Osteocyte (in vitro differentiated cells): ENCODE results near the gene ZDHHC14. TPM values are rescaled to one million over a fixed set of nuclear protein-coding genes. Genes with fewer than 3 reads are reported as not detected.

Source experiments
- DNase-seq: peaks from one replicate; pipeline ENCODE4 v3.0.0; 2021; ENCODE audit warnings: mixed read lengths; ENCODE audit not compliant: unreplicated experiment; ENCODE audit errors: extremely low spot score
- H3K27ac Mint-ChIP-seq: one replicate; pipeline ENCODE4 v1.8.0; 2021; ENCODE audit warnings: mild to moderate bottlenecking, mixed read lengths; ENCODE audit not compliant: unreplicated experiment
- H3K27me3 Mint-ChIP-seq: one replicate; pipeline ENCODE4 v1.8.0; 2021; ENCODE audit warnings: mixed read lengths; ENCODE audit not compliant: unreplicated experiment
- H3K36me3 Mint-ChIP-seq: one replicate; pipeline ENCODE4 v1.8.0; 2021; ENCODE audit warnings: mixed read lengths; ENCODE audit not compliant: unreplicated experiment
- H3K4me1 Mint-ChIP-seq: one replicate; pipeline ENCODE4 v1.8.0; 2021; ENCODE audit warnings: mixed read lengths; ENCODE audit not compliant: unreplicated experiment
- H3K4me3 Mint-ChIP-seq: one replicate; pipeline ENCODE4 v1.8.0; 2021; ENCODE audit warnings: mild to moderate bottlenecking, moderate library complexity, mixed read lengths; ENCODE audit not compliant: unreplicated experiment
- H3K9me3 Mint-ChIP-seq: one replicate; pipeline ENCODE4 v1.8.0; 2021; ENCODE audit warnings: mixed read lengths; ENCODE audit not compliant: unreplicated experiment
- CTCF ChIP-seq: fragments of 200-600 bp; sonication (generic); IDR thresholded peaks from 2 replicates; pipeline ENCODE4 v1.5.0; 2021; ENCODE audit warnings: antibody characterized with exemption, mild to moderate bottlenecking, moderate library complexity
- total RNA-seq: library from RNA; stranded (reverse); gene quantifications from 2 replicates; pipeline ENCODE4 v1.2.1, GENCODE V29; 2021

Gene ZDHHC14
- total RNA-seq, 1 donor from 2014 or later = 9.1 TPM

GRCh38 chr6:157592541-157592940 is 211.6 kb downstream of the ZDHHC14 start:
- DNase-seq = no peak
- Mint-ChIP-seq H3K27me3 (no peaks in the 10 kb centered on the region), H3K9me3 (peaks cover 6% of the 10 kb centered on the region), H3K36me3 (no peaks in the 10 kb centered on the region), H3K27ac (no peak overlapping the region), H3K4me1 (peaks cover 1% of the 10 kb centered on the region), H3K4me3 (no peak overlapping the region)
- TF ChIP-seq CTCF = no peak

- no peak for TF ChIP-seq CTCF
- no peak for DNase-seq
- H3K27ac Mint-ChIP-seq = no peak overlapping the region
- H3K4me1 Mint-ChIP-seq = peaks cover 5% of the 10 kb centered on the region
- H3K9me3 Mint-ChIP-seq = peaks cover 6% of the 10 kb centered on the region
- H3K36me3 Mint-ChIP-seq = no peaks in the 10 kb centered on the region
- H3K4me3 Mint-ChIP-seq = no peak overlapping the region
- no peaks in the 10 kb centered on the region for H3K27me3 Mint-ChIP-seq
Observed at GRCh38 chr6:157592980-157593379, 212.0 kb downstream of the ZDHHC14 start.

GRCh38 chr6:157593596-157593995 is 212.6 kb downstream of the ZDHHC14 start:
- peaks cover 6% of the 10 kb centered on the region for H3K9me3 Mint-ChIP-seq
- no peaks in the 10 kb centered on the region for H3K36me3 Mint-ChIP-seq
- no peaks in the 10 kb centered on the region for H3K27me3 Mint-ChIP-seq
- peaks cover 5% of the 10 kb centered on the region for H3K4me1 Mint-ChIP-seq
- H3K4me3 Mint-ChIP-seq = no peak overlapping the region
- no peak overlapping the region for H3K27ac Mint-ChIP-seq
- no peak for TF ChIP-seq CTCF
- no peak for DNase-seq

GRCh38 chr6:157594292-157594691 is 213.3 kb downstream of the ZDHHC14 start:
- Mint-ChIP-seq H3K4me3 (no peak overlapping the region), H3K9me3 (peaks cover 6% of the 10 kb centered on the region), H3K36me3 (no peaks in the 10 kb centered on the region), H3K4me1 (peaks cover 5% of the 10 kb centered on the region), H3K27me3 (no peaks in the 10 kb centered on the region), H3K27ac (no peak overlapping the region)
- TF ChIP-seq CTCF = no peak
- DNase-seq = peak; percentile 68

GRCh38 chr6:157595768-157596167 is 214.8 kb downstream of the ZDHHC14 start:
- DNase-seq = peak; percentile 75
- Mint-ChIP-seq H3K27me3 (no peaks in the 10 kb centered on the region), H3K4me3 (no peak overlapping the region), H3K4me1 (peaks cover 5% of the 10 kb centered on the region), H3K36me3 (no peaks in the 10 kb centered on the region), H3K9me3 (no peaks in the 10 kb centered on the region), H3K27ac (no peak overlapping the region)
- TF ChIP-seq CTCF = no peak
